ENCODE results near the gene PTPRD.
"Not testable (repeated sequence)": the region's sequence is repeated elsewhere in the genome, so short reads cannot be mapped to it uniquely, and the experiment has no call there.

Gene PTPRD

GRCh38 chr9:8926461-8926860 is 1686.3 kb downstream of the PTPRD start:
- no peak overlapping the region for H3K4me3 Mint-ChIP-seq
- H3K9me3 Mint-ChIP-seq: peaks cover 12% of the 10 kb centered on the region
- no peaks in the 10 kb centered on the region for H3K36me3 Mint-ChIP-seq
- no peaks in the 10 kb centered on the region for H3K4me1 Mint-ChIP-seq
- ATAC-seq: no peak
- no peaks in the 10 kb centered on the region for H3K27me3 Mint-ChIP-seq
- no peak overlapping the region for H3K27ac Mint-ChIP-seq

GRCh38 chr9:8924562-8924961 is 1688.2 kb downstream of the PTPRD start:
- no peaks in the 10 kb centered on the region for H3K4me1 Mint-ChIP-seq
- H3K36me3 Mint-ChIP-seq: no peaks in the 10 kb centered on the region
- no peak overlapping the region for H3K4me3 Mint-ChIP-seq
- no peaks in the 10 kb centered on the region for H3K27me3 Mint-ChIP-seq
- peaks cover 12% of the 10 kb centered on the region for H3K9me3 Mint-ChIP-seq
- H3K27ac Mint-ChIP-seq: no peak overlapping the region
- ATAC-seq: no peak

- H3K9me3 Mint-ChIP-seq, H3K27me3 Mint-ChIP-seq, H3K36me3 Mint-ChIP-seq, H3K27ac Mint-ChIP-seq, ATAC-seq, H3K4me3 Mint-ChIP-seq, H3K4me1 Mint-ChIP-seq: not testable (repeated sequence)
Measured at GRCh38 chr9:8920478-8921183, 1692.2 kb downstream of the PTPRD start.

- Mint-ChIP-seq H3K27ac (no peak overlapping the region), H3K9me3 (no peaks in the 10 kb centered on the region), H3K27me3 (no peaks in the 10 kb centered on the region), H3K36me3 (no peaks in the 10 kb centered on the region), H3K4me1 (no peaks in the 10 kb centered on the region), H3K4me3 (no peak overlapping the region)
- ATAC-seq: no peak
Measured at GRCh38 chr9:8917956-8918739, 1694.7 kb downstream of the PTPRD start.

- no peaks in the 10 kb centered on the region for H3K4me1 Mint-ChIP-seq
- ATAC-seq: no peak
- H3K4me3 Mint-ChIP-seq: no peak overlapping the region
- H3K27me3 Mint-ChIP-seq: no peaks in the 10 kb centered on the region
- no peaks in the 10 kb centered on the region for H3K36me3 Mint-ChIP-seq
- H3K27ac Mint-ChIP-seq: no peak overlapping the region
- H3K9me3 Mint-ChIP-seq: peaks cover 3% of the 10 kb centered on the region
Measured at GRCh38 chr9:8916771-8917170, 1696.0 kb downstream of the PTPRD start.

GRCh38 chr9:8907868-8908267 is 1704.9 kb downstream of the PTPRD start:
- H3K9me3 Mint-ChIP-seq: peaks cover 7% of the 10 kb centered on the region
- H3K36me3 Mint-ChIP-seq: no peaks in the 10 kb centered on the region
- ATAC-seq: no peak
- H3K27ac Mint-ChIP-seq: no peak overlapping the region
- no peaks in the 10 kb centered on the region for H3K4me1 Mint-ChIP-seq
- no peaks in the 10 kb centered on the region for H3K27me3 Mint-ChIP-seq
- no peak overlapping the region for H3K4me3 Mint-ChIP-seq

GRCh38 chr9:8905731-8906130 is 1707.1 kb downstream of the PTPRD start:
- no peak for ATAC-seq
- Mint-ChIP-seq H3K36me3 (no peaks in the 10 kb centered on the region), H3K4me3 (no peak overlapping the region), H3K9me3 (peaks cover 4% of the 10 kb centered on the region), H3K4me1 (no peaks in the 10 kb centered on the region), H3K27me3 (no peaks in the 10 kb centered on the region), H3K27ac (no peak overlapping the region)

- ATAC-seq: no peak
- Mint-ChIP-seq H3K27ac (no peak overlapping the region), H3K4me1 (no peaks in the 10 kb centered on the region), H3K4me3 (no peak overlapping the region), H3K9me3 (peaks cover 4% of the 10 kb centered on the region), H3K27me3 (no peaks in the 10 kb centered on the region), H3K36me3 (no peaks in the 10 kb centered on the region)
Measured at GRCh38 chr9:8904771-8905515, 1707.9 kb downstream of the PTPRD start.

- H3K9me3 Mint-ChIP-seq: no peaks in the 10 kb centered on the region
- no peak for ATAC-seq
- no peak overlapping the region for H3K27ac Mint-ChIP-seq
- no peak overlapping the region for H3K4me3 Mint-ChIP-seq
- H3K4me1 Mint-ChIP-seq: no peaks in the 10 kb centered on the region
- H3K27me3 Mint-ChIP-seq: no peaks in the 10 kb centered on the region
- no peaks in the 10 kb centered on the region for H3K36me3 Mint-ChIP-seq
Measured at GRCh38 chr9:8903077-8903476, 1709.7 kb downstream of the PTPRD start.

- Mint-ChIP-seq H3K36me3 (no peaks in the 10 kb centered on the region), H3K27ac (no peak overlapping the region), H3K4me1 (no peaks in the 10 kb centered on the region), H3K4me3 (no peak overlapping the region), H3K27me3 (no peaks in the 10 kb centered on the region), H3K9me3 (no peaks in the 10 kb centered on the region)
- ATAC-seq: no peak
Measured at GRCh38 chr9:8901146-8901545, 1711.7 kb downstream of the PTPRD start.

GRCh38 chr9:8899511-8899910 is 1713.3 kb downstream of the PTPRD start:
- Mint-ChIP-seq H3K36me3 (no peaks in the 10 kb centered on the region), H3K4me1 (no peaks in the 10 kb centered on the region), H3K9me3 (no peaks in the 10 kb centered on the region), H3K4me3 (no peak overlapping the region), H3K27me3 (no peaks in the 10 kb centered on the region), H3K27ac (no peak overlapping the region)
- ATAC-seq: no peak

GRCh38 chr9:8895861-8896224 is 1717.0 kb downstream of the PTPRD start:
- H3K4me3 Mint-ChIP-seq: no peak overlapping the region
- no peaks in the 10 kb centered on the region for H3K4me1 Mint-ChIP-seq

GRCh38 chr9:8895106-8895860 is 1717.5 kb downstream of the PTPRD start:
- Mint-ChIP-seq H3K4me3 (no peak overlapping the region), H3K36me3 (no peaks in the 10 kb centered on the region), H3K4me1 (no peaks in the 10 kb centered on the region), H3K9me3 (no peaks in the 10 kb centered on the region), H3K27me3 (no peaks in the 10 kb centered on the region), H3K27ac (no peak overlapping the region)
- no peak for ATAC-seq

More at GRCh38 chr9:8895861-8896224, 1717.0 kb downstream of the PTPRD start:
- Mint-ChIP-seq H3K27ac (no peak overlapping the region), H3K27me3 (no peaks in the 10 kb centered on the region), H3K9me3 (no peaks in the 10 kb centered on the region), H3K36me3 (no peaks in the 10 kb centered on the region)
- no peak for ATAC-seq

GRCh38 chr9:8890695-8891094 is 1722.1 kb downstream of the PTPRD start:
- ATAC-seq: no peak
- Mint-ChIP-seq H3K4me3 (no peak overlapping the region), H3K27me3 (no peaks in the 10 kb centered on the region), H3K4me1 (no peaks in the 10 kb centered on the region), H3K9me3 (no peaks in the 10 kb centered on the region), H3K36me3 (no peaks in the 10 kb centered on the region), H3K27ac (no peak overlapping the region)

- Mint-ChIP-seq H3K4me1 (no peaks in the 10 kb centered on the region), H3K9me3 (no peaks in the 10 kb centered on the region), H3K27ac (no peak overlapping the region), H3K27me3 (no peaks in the 10 kb centered on the region), H3K4me3 (no peak overlapping the region), H3K36me3 (no peaks in the 10 kb centered on the region)
- no peak for ATAC-seq
Measured at GRCh38 chr9:8889100-8889499, 1723.7 kb downstream of the PTPRD start.
